GM12892 (cell line): ENCODE measurements around the gene CCNT1.

Experiments used
- POLR2A ChIP-seq: IDR thresholded peaks from 2 replicates; pipeline ENCODE4 v1.6.1; 2011; ENCODE audit warnings: low read depth, low read length, control low read depth
- POLR2AphosphoS5 ChIP-seq: IDR thresholded peaks from 2 replicates; pipeline ENCODE4 v1.6.1; 2011; ENCODE audit warnings: low read depth, low read length, control low read depth
- TAF1 ChIP-seq: IDR thresholded peaks from 2 replicates; pipeline ENCODE4 v1.6.1; 2011; ENCODE audit warnings: low read depth, mild to moderate bottlenecking, control low read depth, low read length, borderline replicate concordance

DNA sequence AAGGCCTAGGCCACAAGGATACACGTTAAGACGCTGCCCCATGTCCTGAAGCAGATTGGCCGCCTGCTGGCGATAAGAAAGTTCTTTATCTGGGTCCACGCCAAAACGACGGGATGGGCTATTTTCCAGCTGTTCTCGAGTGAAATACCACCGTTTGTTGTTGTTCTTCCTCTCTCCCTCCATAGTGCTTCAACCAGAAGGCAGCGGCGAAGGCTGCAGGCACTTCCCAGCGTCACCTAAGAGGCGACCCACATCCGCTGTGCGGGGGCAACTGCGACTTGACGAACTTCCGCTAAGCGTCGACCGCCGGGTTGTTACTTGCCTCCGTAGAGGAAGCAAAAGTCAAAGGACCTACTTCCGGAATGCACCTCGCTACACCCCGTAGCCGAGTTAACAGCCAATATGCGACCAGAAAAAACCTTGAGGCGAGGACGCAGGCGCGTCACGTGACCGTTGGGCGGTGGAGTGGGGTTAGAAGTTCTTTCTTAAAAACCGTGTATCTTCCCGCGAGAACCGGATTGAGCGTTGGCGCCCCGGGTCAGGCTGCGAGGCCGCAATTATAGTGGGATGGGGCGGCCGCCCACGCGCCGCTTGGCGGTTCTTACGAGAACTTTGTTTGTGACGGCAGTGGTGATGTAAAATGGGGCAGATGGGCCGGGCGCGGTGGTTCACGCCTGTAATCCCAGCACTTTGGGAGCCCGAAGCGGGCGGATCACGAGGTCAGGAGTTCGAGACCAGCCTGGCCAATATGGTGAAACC, at the start of gene CCNT1:
- TF ChIP-seq TAF1 (peak; percentile 36; the same call in 1 of the 2 replicates), POLR2AphosphoS5 (peak; percentile 88), POLR2A (peak; percentile 77)
